GM12878 (cell line): ENCODE data around the gene NDST3. TPM values are rescaled to one million over a fixed set of nuclear protein-coding genes. Genes with fewer than 3 reads are reported as not detected.

ENCODE experiments used
- ATAC-seq: fragments of 200-7000 bp; cut with Tn5 transposase; 3 replicates; pipeline ENCODE4 v1.9.1; 2020; ENCODE audit warnings: mild to moderate bottlenecking, moderate library complexity
- BruUV-seq: library from RNA; stranded (reverse); fragments of 400-500 nt; replicated peaks from 2 replicates; lab custom pipeline; 2021; lab: Mats Ljungman, UMichigan
- CTCF ChIA-PET: fragments of 300-600 bp; sonication (Branson Sonifier 250); formaldehyde crosslinking; extraction: SDS; loops from one replicate; lab custom pipeline; 2021; ENCODE audit warnings: inconsistent platforms; lab: Yijun Ruan, JAX
- POLR2A ChIA-PET: fragments of 350-600 bp; formaldehyde crosslinking; extraction: SDS; loops from one replicate; lab custom pipeline; 2021; ENCODE audit warnings: inconsistent platforms; lab: Charles Lee
- RAD21 ChIA-PET: fragments of 300-600 bp; sonication (Branson Sonifier 250); formaldehyde crosslinking; loops from one replicate; lab custom pipeline; 2023; ENCODE audit warnings: antibody characterized with exemption; ENCODE audit not compliant: unreplicated experiment; lab: Charles Lee
- SMC1A ChIA-PET: fragments of 300-600 bp; sonication (Branson Sonifier 250); formaldehyde crosslinking; loops from one replicate; lab custom pipeline; 2023; ENCODE audit not compliant: unreplicated experiment, uncharacterized antibody; lab: Charles Lee
- DNase-seq: peaks from one replicate; pipeline ENCODE4 v3.0.0-alpha.2; 2011; ENCODE audit warnings: low read depth, low spot score
- FAIRE-seq: peaks from 3 replicates; lab custom pipeline; 2011; peaks lifted over from hg19 to GRCh38; lab: Jason Lieb, UNC
- H2AFZ ChIP-seq: 2 replicates; pipeline ENCODE4 v1.6.0; 2011; ENCODE audit warnings: low read depth, low read length, control low read depth; ENCODE audit not compliant: control insufficient read depth
- H3K27ac ChIP-seq: 2 replicates; pipeline ENCODE4 v1.5.1; 2011; ENCODE audit warnings: control low read depth; ENCODE audit not compliant: control insufficient read depth, insufficient read depth
- H3K27me3 ChIP-seq, 2 experiments: replicated peaks in 1 of 2; 2 replicates each; pipeline versions ENCODE4 v1.6.0 to v1.6.1; 2011; ENCODE audit warnings: low read length in 1 of 2; ENCODE audit not compliant: control insufficient read depth in 2 of 2, insufficient read depth in 2 of 2
- H3K36me3 ChIP-seq, 2 experiments: 2 replicates each; pipeline ENCODE4 v1.5.1; 2011; ENCODE audit warnings: low read length in 1 of 2; ENCODE audit not compliant: control insufficient read depth in 2 of 2, insufficient read depth in 2 of 2
- H3K4me1 ChIP-seq: 2 replicates; pipeline ENCODE4 v1.6.1; 2011; ENCODE audit warnings: mild to moderate bottlenecking, low read length, moderate library complexity, mixed read lengths; ENCODE audit not compliant: control insufficient read depth, insufficient read depth
- H3K4me2 ChIP-seq: 2 replicates; pipeline ENCODE4 v1.6.0; 2011; ENCODE audit warnings: control low read depth; ENCODE audit not compliant: control insufficient read depth, insufficient read depth
- H3K4me3 ChIP-seq: fragments of 200-600 bp; sonication (generic); 2 replicates; pipeline ENCODE4 v1.5.1; 2016
- H3K79me2 ChIP-seq: 2 replicates; pipeline ENCODE4 v1.6.0; 2011; ENCODE audit warnings: low read length; ENCODE audit not compliant: control insufficient read depth, insufficient read depth
- H3K9ac ChIP-seq: 2 replicates; pipeline ENCODE4 v1.8.0; 2011; ENCODE audit warnings: low read length, control low read depth, mixed read lengths; ENCODE audit not compliant: control insufficient read depth, insufficient read depth
- H3K9me3 ChIP-seq: replicated peaks from 3 replicates; pipeline ENCODE4 v1.5.1; 2011; ENCODE audit warnings: mild to moderate bottlenecking, low read length; ENCODE audit not compliant: control insufficient read depth, insufficient read depth
- H4K20me1 ChIP-seq: 2 replicates; pipeline ENCODE4 v1.6.0; 2011; ENCODE audit not compliant: control insufficient read depth, insufficient read depth
- HSF1 ChIP-seq: fragments of 150-350 bp; IDR thresholded peaks from 2 replicates; pipeline ENCODE4 v1.6.1; 2014; ENCODE audit warnings: mild to moderate bottlenecking, low read depth, low read length
- IRF3 ChIP-seq: fragments of 450-650 bp; IDR thresholded peaks from 2 replicates; pipeline ENCODE4 v1.6.1; 2014; ENCODE audit warnings: mild to moderate bottlenecking
- SMAD5 ChIP-seq: IDR thresholded peaks from 2 replicates; pipeline ENCODE4 v1.6.1; 2016; ENCODE audit warnings: antibody characterized with exemption, low read depth
- STAT3 ChIP-seq: IDR thresholded peaks from 2 replicates; pipeline ENCODE4 v1.6.1; 2011; ENCODE audit warnings: low read depth, low read length, improper control_type of control experiment
- TARDBP ChIP-seq: IDR thresholded peaks from 2 replicates; pipeline ENCODE4 v1.6.1; 2016; ENCODE audit warnings: borderline replicate concordance
- USF2 ChIP-seq: IDR thresholded peaks from 2 replicates; pipeline ENCODE4 v1.6.1; 2011; ENCODE audit warnings: low read depth, low read length, improper control_type of control experiment, borderline replicate concordance
- in situ Hi-C: fragments of 300-500 bp; cut with MboI; formaldehyde crosslinking; loops from 9 replicates; pipeline ENCODE4 v1.14.3; 2018; ENCODE audit warnings: mixed read lengths
- intact Hi-C: fragments of 100-400 bp; cut with micrococcal nuclease; formaldehyde crosslinking; loops from one replicate; pipeline ENCODE4 v1.14.2; 2022; ENCODE audit not compliant: unreplicated experiment
- polyA plus RNA-seq, 11 experiments: library from polyadenylated mRNA; depleted of rRNA in 4 of 11; unstranded in 6 of 11; stranded (reverse) in 5 of 11; fragments of >200 nt; fragmentation: Nextera tagmentation in 4 of 11; fragmentation: Illumina TruSeq in 1 of 11; extraction: Ambion mirVana in 4 of 11; extraction: Trizol in 1 of 11; gene quantifications; 1 replicate in 1 of 11; 2 replicates in 10 of 11; pipeline versions ENCODE4 v1.2.1 to v1.2.3, GENCODE V29; 2011 to 2016; ENCODE audit warnings: inconsistent platforms in 2 of 11, missing spikeins in 2 of 11, low read depth in 1 of 11
- total RNA-seq, 4 experiments: library from RNA; depleted of rRNA in 3 of 4; stranded (reverse); fragments of >200 nt in 3 of 4; fragmentation: Illumina TruSeq in 1 of 4; extraction: Trizol in 1 of 4; gene quantifications; 2 replicates each; pipeline versions ENCODE4 v1.2.1 to v1.2.3, GENCODE V29; 2013 to 2021

NDST3 gene
- total and polyA plus RNA-seq, 10 of the 15 experiments (the other 5 are each of a cell fraction or from before 2014, with no cell fraction given): 0.03 TPM; not detected in 8

- Histone ChIP-seq H3K36me3 (no peaks in the 10 kb centered on the region), H3K9me3 (no peaks in the 10 kb centered on the region), H3K27ac (no peak overlapping the region), H3K4me3 (no peak overlapping the region), H3K4me2 (no peak overlapping the region), H3K9ac (no peak overlapping the region), H3K79me2 (no peaks in the 10 kb centered on the region), H4K20me1 (no peaks in the 10 kb centered on the region), H2AFZ (no peak overlapping the region), H3K4me1 (no peaks in the 10 kb centered on the region), H3K27me3 (no peaks in the 10 kb centered on the region)
- in situ Hi-C loops: no loop called here
- CTCF ChIA-PET: interaction anchor here (1.6 to 1.7 kb wide), 2 partner anchors 9 to 11 kb away, joined by 3 to 4 read pairs; no protein-coding TSS in a partner anchor
- POLR2A ChIA-PET: no interaction called here
- TF ChIP-seq USF2 (no peak), STAT3 (no peak), TARDBP (no peak), HSF1 (no peak), SMAD5 (no peak), IRF3 (no peak)
- BruUV-seq: no TSS peak
- RAD21 ChIA-PET: no interaction called here
- DNase-seq: no peak
- no peak for FAIRE-seq
- intact Hi-C loops: no loop called here
- SMC1A ChIA-PET: interaction anchor here (1.0 to 1.5 kb wide), 2 partner anchors 22 to 1038 kb away, joined by 3 to 4 read pairs; no protein-coding TSS in a partner anchor
- ATAC-seq: no peak
Measured at GRCh38 chr4:118087366-118087765, 53.1 kb downstream of the NDST3 start.
